PFSK-1 (cell line): Measurements from ENCODE around the gene TCAF1.

Experiments
- FOXP2 ChIP-seq: optimal IDR thresholded peaks from 2 replicates; pipeline ENCODE3; 2011; ENCODE audit warnings: borderline replicate concordance, control low read depth, inconsistent platforms; ENCODE audit not compliant: insufficient read depth; ENCODE audit errors: extremely low read length, extremely low read depth
- POLR2AphosphoS5 ChIP-seq: IDR thresholded peaks from 2 replicates; pipeline ENCODE4 v1.6.1; 2012; ENCODE audit warnings: low read depth, mild to moderate bottlenecking, control low read depth, low read length, moderate library complexity
- SIN3A ChIP-seq: IDR thresholded peaks from 2 replicates; pipeline ENCODE4 v1.6.1; 2012; ENCODE audit warnings: mild to moderate bottlenecking, low read length, moderate library complexity, borderline replicate concordance; ENCODE audit not compliant: insufficient read depth
- TAF1 ChIP-seq: IDR thresholded peaks from 2 replicates; pipeline ENCODE4 v1.6.1; 2012; ENCODE audit warnings: low read length, control low read depth, borderline replicate concordance; ENCODE audit not compliant: insufficient read depth
- TF ChIP-seq, protein P1 (sequence below), 2 experiments: IDR thresholded peaks; 2 replicates each; pipeline versions ENCODE4 v1.6.1 to v1.8.0; 2011 to 2012; ENCODE audit warnings: low read depth in 2 of 2, low read length in 2 of 2, control low read depth in 1 of 2, inconsistent platforms in 1 of 2, mild to moderate bottlenecking in 1 of 2, moderate library complexity in 1 of 2; ENCODE audit not compliant: insufficient read depth in 1 of 2

TCAF1 gene

DNA sequence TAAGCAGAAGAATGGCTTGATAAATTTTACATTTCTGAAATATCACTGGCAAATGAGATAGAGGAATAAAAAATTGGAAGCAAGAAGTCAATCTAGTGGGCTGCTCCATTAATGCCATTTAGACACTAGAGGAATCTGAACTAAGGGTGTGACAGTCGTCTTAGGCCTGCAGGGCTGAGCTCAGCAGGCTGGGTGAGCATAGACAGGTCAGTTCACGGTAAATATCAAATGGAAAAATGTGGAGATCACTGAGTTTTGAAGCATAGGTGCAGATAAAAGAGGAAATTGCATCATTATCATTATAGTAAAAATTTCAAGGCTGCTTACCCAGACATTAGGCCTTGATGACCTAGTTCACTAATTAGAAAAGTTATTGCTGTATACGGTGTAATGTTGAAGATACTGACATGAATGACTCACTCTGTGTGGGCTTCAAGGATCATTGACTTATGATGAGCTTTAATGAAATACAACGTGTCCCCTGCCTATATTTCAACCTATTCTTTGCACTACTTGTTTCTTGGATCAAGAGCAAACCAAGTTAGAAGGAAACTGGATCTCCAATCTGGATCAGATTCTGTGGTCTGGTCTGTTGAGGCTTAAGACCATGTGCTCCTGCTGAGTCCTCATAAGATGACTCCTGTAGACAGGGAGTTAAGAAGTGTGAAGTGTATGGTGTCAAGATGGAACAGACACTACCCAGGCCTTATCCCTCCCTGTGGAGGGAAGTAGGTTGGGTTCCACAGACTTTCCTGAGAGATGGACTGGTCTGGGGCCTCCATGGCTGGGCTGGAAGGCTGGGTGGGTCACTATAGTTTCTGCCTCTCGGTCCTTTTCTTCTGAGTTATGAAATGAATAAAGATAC is 36.6 kb upstream of the TCAF1 start:
- TF ChIP-seq FOXP2 (no peak), POLR2AphosphoS5 (no peak)
- TF ChIP-seq, protein P1, sequence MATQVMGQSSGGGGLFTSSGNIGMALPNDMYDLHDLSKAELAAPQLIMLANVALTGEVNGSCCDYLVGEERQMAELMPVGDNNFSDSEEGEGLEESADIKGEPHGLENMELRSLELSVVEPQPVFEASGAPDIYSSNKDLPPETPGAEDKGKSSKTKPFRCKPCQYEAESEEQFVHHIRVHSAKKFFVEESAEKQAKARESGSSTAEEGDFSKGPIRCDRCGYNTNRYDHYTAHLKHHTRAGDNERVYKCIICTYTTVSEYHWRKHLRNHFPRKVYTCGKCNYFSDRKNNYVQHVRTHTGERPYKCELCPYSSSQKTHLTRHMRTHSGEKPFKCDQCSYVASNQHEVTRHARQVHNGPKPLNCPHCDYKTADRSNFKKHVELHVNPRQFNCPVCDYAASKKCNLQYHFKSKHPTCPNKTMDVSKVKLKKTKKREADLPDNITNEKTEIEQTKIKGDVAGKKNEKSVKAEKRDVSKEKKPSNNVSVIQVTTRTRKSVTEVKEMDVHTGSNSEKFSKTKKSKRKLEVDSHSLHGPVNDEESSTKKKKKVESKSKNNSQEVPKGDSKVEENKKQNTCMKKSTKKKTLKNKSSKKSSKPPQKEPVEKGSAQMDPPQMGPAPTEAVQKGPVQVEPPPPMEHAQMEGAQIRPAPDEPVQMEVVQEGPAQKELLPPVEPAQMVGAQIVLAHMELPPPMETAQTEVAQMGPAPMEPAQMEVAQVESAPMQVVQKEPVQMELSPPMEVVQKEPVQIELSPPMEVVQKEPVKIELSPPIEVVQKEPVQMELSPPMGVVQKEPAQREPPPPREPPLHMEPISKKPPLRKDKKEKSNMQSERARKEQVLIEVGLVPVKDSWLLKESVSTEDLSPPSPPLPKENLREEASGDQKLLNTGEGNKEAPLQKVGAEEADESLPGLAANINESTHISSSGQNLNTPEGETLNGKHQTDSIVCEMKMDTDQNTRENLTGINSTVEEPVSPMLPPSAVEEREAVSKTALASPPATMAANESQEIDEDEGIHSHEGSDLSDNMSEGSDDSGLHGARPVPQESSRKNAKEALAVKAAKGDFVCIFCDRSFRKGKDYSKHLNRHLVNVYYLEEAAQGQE (IDR thresholded peaks at IDR 0.05; ENCODE audit: insufficient read depth in 1 of 2, low read depth in 2 of 2, low read length in 2 of 2), result no peak

DNA sequence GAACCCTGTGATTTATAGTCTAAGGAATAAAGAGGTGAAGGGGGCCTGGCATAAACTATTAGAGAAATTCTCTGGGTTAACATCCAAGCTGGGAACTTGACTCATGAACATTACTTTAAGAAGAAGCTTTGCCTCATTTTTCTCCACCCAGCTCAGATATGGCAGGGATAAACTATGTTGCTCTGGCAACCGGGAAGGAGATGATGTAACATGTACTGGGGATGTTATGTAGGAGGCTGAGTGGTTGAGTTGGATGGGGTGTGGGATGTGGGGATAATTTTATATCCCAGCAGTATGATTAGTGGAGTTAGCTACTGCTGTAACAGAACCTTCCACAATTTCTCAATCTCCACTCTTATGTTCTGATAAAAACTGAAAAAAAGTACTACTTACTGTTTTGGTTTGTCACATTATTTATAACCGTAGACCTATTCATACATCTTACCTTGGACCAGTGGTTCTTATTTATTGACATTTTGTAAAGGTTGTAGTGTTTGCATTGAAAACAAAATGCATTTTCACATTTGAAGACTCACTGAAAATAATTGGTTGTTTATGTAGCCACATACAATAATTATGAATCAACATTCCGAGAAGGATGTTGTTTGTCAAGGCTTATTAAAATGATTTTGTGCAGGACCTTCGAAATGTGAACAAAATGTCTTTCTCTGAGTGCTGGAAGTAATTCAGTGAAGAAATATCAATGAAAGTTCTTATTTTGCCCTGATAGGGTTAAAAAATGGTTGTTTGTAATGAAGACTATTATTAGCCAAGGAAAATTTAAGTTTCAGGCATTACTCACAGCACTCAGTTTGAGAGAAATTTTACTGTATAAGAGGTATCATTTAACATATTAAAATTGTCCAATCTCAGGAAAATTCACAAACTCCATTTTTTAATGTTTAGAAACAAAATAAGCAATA is 34.4 kb upstream of the TCAF1 start:
- TF ChIP-seq, protein P1 (IDR thresholded peaks at IDR 0.05; ENCODE audit: insufficient read depth in 1 of 2, low read depth in 2 of 2, low read length in 2 of 2), result no peak
- TF ChIP-seq SIN3A (no peak), FOXP2 (no peak), TAF1 (no peak), POLR2AphosphoS5 (no peak)

DNA sequence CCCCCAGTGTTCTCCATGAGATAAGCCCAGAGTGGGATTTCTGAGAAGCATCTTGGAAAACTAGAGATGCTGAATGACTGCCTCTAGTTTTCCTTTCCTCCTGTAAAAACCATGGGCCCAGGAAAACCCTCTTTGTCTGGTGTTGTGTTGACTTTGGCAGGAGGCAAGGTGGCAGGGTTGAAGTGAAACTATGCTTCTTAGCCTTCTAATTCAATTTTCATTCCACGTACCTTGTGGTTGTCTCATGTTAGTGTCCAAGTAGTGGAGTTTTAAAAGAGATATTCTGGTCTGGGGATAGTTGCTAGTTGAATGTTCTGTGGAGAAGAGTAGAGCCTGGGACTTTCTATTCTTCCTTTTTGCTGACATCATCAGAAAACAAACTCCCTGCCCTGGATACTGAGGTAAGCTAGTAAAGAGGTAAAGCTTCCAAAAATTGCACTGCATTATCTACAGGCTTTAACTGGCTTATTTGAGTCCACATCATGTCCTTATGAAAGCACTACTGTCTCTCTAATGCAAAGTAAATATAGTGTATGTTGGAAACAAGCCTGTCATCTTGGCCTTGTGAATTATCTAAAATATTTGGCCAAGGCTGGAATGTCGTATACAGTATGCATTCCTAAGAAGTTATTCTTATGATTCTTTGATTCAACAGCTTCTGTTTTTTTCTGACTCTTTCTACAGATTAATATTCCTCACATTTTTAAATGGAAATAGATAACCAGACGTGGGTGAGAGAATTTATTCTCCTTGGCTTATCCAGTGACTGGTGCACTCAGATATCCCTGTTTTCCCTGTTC is 32.8 kb upstream of the TCAF1 start, which contains the start of gene OR2F2:
OR2F2 (plus strand) TSS at position 708 of the 800 bp plus-strand sequence; CDS start at position 708, 0 bp downstream.
- TF ChIP-seq, protein P1 (IDR thresholded peaks at IDR 0.05; ENCODE audit: insufficient read depth in 1 of 2, low read depth in 2 of 2, low read length in 2 of 2), result no peak
- no peak for TF ChIP-seq FOXP2
- no peak for TF ChIP-seq POLR2AphosphoS5
- no peak for TF ChIP-seq TAF1
- TF ChIP-seq SIN3A, result no peak

DNA sequence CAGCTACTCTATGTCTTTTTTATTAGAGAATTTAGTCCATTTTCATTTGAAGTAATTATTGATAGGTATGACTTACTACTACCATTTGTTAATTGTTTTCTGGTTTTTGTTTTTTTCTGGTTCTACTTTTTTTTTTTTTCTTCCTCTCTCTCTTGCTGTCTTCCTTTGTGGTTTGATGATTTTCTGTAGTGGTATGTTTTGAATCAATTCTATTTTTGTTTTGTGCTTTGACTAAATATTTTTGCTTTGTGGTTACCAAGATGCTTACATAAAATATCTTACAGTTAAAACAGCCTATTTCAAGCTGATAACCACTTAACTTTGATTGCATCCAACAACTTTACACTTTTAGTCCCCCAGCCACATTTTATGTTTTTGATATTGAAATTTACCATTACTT is 29.8 kb upstream of the TCAF1 start:
- TF ChIP-seq SIN3A (no peak), POLR2AphosphoS5 (no peak), TAF1 (no peak)
- TF ChIP-seq, protein P1 (IDR thresholded peaks at IDR 0.05; ENCODE audit: insufficient read depth in 1 of 2, low read depth in 2 of 2, low read length in 2 of 2), result no peak
